HG03432 (cell line): ENCODE results near the gene NACC2.
"Not testable (repeated sequence)": the region's sequence is repeated elsewhere in the genome, so short reads cannot be mapped to it uniquely, and the experiment has no call there.

Source experiments
- ATAC-seq: cut with Tn5 transposase; IDR thresholded peaks from one replicate; pipeline ENCODE4 v1.9.1; 2021; ENCODE audit warnings: mild to moderate bottlenecking, moderate library complexity; ENCODE audit not compliant: unreplicated experiment

NACC2 gene

GRCh38 chr9:136047076-136047774 is 47.9 kb downstream of the NACC2 start:
- no peak for ATAC-seq

- ATAC-seq = no peak
Observed at GRCh38 chr9:136046554-136046920, 48.6 kb downstream of the NACC2 start.

GRCh38 chr9:136045595-136046553 is 49.2 kb downstream of the NACC2 start:
- no peak for ATAC-seq

GRCh38 chr9:136044971-136045594 is 50.0 kb downstream of the NACC2 start:
- no peak for ATAC-seq

GRCh38 chr9:136044207-136044970 is 50.7 kb downstream of the NACC2 start:
- no peak for ATAC-seq

- ATAC-seq = no peak
Observed at GRCh38 chr9:136043441-136043991, 51.6 kb downstream of the NACC2 start.

- no peak for ATAC-seq
Observed at GRCh38 chr9:136042541-136042940, 52.5 kb downstream of the NACC2 start.

GRCh38 chr9:136040848-136041247 is 54.2 kb downstream of the NACC2 start:
- not testable (repeated sequence) for ATAC-seq

GRCh38 chr9:136039488-136039887 is 55.6 kb downstream of the NACC2 start:
- no peak for ATAC-seq

GRCh38 chr9:136036848-136037247 is 58.2 kb downstream of the NACC2 start:
- ATAC-seq = no peak

GRCh38 chr9:136036050-136036449 is 59.0 kb downstream of the NACC2 start:
- ATAC-seq = no peak

- no peak for ATAC-seq
Observed at GRCh38 chr9:136031741-136032730, 63.1 kb downstream of the NACC2 start.

- ATAC-seq = no peak
Observed at GRCh38 chr9:136031094-136031493, 64.0 kb downstream of the NACC2 start.

GRCh38 chr9:136029556-136029955 is 65.5 kb downstream of the NACC2 start:
- ATAC-seq = no peak

- no peak for ATAC-seq
Observed at GRCh38 chr9:136028760-136029470, 66.2 kb downstream of the NACC2 start.

- not testable (repeated sequence) for ATAC-seq
Observed at GRCh38 chr9:136026943-136027289, 68.2 kb downstream of the NACC2 start.

- no peak for ATAC-seq
Observed at GRCh38 chr9:136026266-136026942, 68.7 kb downstream of the NACC2 start.

GRCh38 chr9:136025481-136025880 is 69.6 kb downstream of the NACC2 start:
- ATAC-seq = no peak
